ENCODE measurements around the gene FGF8.

DNA sequence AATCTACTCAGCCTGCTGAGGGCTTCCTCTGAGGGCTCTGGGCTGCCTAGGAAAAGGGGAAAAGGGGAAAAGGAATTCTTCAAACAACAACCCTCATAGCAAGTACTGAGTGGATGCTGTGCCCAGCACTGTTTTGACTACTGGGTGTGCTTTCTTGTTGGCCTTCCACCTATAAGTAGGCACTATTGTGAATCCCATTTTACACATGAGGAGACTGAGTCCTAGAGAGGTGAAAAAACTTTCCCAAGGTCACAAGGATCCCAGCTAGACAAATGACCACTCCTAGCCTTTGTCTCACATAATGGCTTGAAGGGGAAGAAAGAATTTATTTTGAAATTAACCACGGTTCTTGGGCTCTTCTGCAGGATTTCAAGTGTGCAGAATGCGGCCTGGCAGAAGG lies 17.1 kb downstream of the FGF8 start:
- TF ChIP-seq, protein P1, sequence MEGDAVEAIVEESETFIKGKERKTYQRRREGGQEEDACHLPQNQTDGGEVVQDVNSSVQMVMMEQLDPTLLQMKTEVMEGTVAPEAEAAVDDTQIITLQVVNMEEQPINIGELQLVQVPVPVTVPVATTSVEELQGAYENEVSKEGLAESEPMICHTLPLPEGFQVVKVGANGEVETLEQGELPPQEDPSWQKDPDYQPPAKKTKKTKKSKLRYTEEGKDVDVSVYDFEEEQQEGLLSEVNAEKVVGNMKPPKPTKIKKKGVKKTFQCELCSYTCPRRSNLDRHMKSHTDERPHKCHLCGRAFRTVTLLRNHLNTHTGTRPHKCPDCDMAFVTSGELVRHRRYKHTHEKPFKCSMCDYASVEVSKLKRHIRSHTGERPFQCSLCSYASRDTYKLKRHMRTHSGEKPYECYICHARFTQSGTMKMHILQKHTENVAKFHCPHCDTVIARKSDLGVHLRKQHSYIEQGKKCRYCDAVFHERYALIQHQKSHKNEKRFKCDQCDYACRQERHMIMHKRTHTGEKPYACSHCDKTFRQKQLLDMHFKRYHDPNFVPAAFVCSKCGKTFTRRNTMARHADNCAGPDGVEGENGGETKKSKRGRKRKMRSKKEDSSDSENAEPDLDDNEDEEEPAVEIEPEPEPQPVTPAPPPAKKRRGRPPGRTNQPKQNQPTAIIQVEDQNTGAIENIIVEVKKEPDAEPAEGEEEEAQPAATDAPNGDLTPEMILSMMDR (IDR thresholded peaks at IDR 0.05 in 4 of 5, conservative IDR thresholded peaks at IDR 0.05 in 1 of 5): no peak
- no peak for TF ChIP-seq POLR2A (IDR thresholded peaks at IDR 0.05)

Data from gastrocnemius medialis (tissue), 4 donors.